RKO (cell line): ENCODE data around the gene MKS1.

ENCODE experiments used
- DNase-seq: peaks from one replicate; pipeline ENCODE4 v3.0.0-alpha.2; 2016; ENCODE audit warnings: low spot score

The MKS1 gene

DNA sequence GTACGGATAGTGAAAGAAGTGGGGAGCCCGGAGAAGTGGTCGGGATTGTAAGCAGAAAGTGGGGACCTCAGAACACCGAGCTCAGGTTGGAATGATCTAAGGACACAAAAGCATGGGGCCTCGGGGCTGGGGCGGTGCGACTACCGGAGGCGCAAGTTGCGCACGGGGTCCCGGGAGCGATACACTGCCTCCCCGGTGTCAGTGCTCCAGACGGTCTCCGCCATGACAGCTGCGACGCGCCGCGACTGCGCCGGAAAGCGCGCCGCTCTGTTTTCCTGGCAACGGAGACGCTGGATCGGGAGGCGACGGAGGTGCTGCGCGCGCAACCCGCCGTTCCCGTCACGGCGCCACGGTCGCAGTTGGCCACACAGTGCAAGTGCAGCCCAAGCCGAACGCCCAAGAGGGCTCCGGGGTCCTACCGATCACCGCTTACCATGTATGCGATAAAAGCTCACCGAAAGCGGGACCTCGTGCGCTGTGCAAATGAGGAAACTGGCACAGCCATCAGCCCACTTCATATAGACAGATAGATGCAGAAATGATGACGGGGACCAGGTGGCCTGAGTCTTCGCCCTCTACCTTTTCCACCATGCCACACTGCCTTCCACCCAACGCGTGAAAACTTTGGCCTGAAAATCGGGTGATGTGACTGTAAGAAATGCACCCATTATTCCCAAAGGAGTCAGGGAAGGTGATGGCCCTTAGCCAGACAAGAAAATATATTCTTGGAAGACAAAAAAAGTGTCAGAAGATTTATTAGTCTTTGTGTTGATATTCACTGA is at the start of gene MKS1:
Gene MKS1, minus strand, starts transcription at position 249 of the 782 bp plus-strand sequence. Its CDS starts 25 bp downstream, at position 224.
- peak; percentile 93 for DNase-seq

DNA sequence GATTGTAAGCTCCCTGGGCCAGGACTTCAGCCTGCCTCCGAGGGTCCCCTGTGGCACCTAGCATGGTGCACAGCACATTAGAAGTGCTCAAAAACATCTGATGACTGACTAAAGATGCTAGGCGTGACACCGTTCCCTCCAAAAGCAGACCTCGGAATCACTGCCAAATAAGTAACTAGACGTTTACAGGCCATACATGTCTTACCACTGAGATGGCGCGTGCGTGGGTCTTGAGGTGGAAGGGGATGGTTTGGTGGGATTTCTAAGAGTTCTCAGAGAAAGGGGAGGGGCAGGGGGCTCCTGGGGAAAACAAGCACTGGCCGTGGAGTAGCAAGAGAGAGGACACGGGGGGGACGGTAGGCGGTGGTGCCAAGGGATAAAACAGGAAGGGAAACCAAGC is 49.3 kb upstream of the MKS1 start:
- DNase-seq = no peak

DNA sequence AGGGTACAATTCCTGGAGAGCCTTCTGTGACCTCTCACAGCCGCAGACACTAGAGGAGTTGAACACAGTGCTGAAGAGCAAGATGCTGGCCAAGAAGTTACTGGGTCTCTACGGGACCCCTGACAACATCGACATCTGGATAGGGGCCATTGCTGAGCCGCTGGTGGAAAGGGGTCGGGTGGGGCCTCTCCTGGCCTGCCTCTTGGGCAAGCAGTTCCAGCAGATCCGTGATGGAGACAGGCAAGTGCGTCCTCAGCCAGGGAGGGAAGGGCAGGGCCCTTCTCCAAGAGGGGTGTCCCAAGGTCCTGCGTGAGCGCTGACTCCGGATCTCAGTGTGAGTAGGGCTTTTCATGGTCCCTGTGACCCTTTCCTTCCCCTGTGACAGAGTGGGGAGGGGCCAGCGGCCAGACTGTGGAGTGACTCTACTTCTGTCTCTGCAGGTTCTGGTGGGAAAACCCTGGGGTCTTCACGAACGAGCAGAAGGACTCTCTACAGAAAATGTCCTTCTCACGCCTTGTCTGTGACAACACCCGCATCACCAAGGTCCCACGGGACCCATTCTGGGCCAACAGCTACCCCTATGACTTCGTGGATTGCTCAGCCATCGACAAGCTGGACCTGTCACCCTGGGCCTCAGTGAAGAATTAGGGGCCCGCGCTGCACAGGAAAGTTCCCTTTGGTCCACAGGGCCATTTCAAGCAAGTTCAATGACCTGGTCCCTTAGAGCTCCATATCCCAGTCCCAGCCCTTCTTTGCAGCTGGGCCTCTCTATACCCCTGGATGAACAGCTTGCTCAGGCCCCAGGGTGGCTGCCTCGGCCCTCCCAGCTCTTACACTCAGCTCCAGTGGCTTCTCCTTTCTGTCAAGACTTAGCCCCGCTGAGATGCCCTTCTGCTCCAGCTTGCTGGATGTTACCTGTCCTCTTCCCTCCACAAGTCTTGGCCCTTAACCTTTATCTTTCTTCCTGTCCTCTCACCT is 48.6 kb upstream of the MKS1 start:
- DNase-seq = no peak

DNA sequence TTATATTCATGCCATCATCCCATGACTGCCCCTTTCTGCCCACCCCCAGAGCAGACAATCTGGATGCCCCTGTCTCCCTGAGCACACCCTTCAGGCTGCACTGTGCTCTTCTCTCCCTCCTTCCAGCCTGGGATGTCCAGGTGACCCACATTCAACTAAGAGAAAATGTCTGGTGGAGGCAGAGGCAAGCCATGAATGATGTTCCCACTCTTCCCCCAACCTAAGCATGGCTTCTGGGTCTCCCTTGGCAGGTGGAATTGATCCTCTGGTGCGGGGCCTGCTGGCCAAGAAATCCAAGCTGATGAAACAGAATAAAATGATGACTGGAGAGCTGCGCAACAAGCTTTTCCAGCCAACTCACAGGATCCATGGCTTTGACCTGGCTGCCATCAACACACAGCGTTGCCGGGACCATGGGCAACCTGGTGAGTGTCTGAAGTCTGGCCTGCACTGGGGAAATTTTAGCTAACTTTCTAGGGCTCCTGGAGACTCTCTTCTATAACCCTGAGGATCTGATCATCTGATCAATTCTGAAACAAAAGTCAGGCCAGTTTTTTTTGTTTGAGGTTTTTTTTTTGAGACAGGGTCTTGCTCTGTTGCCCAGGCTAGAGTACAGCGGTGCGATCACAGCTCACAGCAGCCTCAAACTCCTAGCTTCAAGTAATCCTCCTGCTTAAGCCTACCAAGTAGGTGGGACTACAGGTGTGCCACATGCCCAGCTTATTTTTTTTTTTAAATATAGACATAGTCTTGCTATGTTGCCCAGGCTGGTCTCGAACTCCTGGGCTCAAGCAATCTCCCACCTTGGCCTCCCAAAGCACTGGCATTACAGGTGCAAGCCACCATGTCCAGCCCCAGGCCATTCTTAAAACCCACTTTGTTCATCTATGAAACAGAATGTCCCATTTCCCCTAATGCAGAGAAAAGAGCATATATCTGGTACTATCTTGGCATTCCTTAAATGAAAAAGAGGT is 47.1 kb upstream of the MKS1 start:
- DNase-seq = no peak

DNA sequence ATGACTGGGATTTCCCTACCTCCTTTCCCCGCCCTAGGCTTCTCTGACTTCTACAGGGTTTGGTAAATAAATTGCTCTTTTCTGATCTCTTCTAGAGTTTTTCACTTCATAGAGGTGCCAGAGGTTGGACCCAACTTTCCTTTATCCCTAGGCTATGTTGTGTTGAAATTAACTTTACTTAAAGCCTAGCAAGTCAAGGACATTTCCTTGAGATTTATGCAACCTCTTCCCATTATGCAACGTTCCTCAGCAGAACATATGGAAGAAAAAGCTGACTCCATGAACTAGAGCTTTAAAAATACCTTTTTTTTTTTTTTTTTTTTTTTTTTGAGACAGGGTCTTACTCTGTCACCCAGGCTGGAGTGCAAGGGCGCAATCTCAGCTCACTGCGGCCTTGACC is 46.2 kb upstream of the MKS1 start:
- no peak for DNase-seq

DNA sequence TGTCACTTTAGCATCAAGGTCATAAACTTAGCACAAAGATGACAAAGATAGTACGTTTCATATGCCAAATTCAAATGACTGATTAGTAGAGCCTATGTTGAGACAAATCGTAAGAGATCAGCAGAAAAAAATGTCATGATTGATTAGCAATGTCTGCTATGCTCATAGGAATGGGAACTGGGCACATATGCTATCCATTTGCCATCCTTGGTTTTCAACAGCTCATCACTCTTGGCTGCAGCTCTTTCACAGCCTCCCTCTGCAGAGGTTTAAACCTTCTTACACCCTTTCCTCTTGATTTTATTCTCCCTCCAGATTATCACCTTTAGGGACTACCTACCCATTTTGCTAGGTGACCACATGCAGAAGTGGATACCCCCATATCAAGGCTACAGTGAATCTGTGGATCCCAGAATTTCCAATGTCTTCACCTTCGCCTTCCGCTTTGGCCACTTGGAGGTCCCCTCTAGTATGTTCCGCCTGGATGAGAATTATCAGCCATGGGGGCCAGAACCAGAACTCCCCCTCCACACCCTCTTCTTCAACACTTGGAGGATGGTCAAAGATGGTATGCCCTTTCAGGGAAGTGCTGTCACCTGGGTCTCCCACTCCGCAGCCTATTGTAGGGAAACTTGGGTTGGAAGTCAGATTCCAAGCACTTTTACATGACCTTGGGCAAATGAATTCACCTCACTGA is 45.5 kb upstream of the MKS1 start:
- DNase-seq = no peak

DNA sequence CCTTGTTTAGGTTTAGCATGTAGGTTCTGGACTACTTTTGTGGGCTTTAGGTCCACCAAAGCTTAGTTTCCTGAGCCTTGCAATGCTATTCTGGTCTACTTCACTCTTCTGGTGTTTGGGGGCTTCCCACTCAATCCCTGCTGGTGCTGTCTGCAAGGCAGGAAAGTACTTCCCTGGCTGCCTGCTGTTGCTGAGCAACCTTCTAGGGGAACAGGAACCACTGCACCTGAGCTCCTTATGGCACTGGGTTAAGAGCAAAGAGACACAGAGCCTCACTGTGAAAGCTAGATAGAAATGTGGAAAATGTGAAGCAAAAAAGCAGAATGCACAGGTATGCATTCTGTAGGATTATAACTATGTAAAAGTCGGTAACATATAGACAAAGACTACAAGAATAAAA is 44.7 kb upstream of the MKS1 start:
- no peak for DNase-seq

DNA sequence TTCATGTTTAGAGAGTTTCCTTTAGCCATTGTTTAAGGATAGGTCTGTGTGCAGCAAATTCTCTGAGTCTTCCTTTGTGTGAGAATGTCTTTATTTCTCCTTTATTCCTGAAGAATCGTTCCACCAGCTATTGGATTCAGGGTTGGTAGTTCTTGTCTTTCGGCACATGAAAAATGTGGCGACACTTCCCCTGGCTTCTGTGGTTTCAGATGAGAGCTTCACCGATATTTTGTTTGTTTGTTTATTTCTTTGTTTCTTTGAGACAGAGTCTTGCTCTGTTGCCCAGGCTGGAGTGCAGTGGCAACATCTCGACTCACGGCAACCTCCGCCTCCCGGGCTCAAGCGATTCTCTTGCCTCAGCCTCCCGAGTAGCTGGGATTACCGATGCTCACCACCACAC is 43.1 kb upstream of the MKS1 start:
- DNase-seq = no peak

DNA sequence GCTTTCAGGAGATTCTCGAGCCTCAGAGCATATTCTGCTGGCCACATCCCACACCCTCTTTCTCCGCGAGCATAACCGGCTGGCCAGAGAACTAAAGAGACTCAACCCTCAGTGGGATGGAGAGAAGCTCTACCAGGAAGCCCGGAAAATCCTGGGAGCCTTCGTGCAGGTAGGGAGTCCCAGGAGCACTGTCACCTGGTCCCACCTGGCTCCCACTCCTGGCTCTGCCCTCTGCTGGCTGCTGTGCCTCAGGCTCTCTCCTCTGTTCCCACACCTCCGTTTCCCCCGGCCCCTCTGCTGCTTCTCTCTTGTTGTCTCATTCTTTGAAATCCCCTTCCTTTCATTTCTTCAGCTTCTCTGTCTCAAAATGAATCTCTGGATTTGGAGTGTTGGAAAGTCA is 35.7 kb upstream of the MKS1 start:
- no peak for DNase-seq

DNA sequence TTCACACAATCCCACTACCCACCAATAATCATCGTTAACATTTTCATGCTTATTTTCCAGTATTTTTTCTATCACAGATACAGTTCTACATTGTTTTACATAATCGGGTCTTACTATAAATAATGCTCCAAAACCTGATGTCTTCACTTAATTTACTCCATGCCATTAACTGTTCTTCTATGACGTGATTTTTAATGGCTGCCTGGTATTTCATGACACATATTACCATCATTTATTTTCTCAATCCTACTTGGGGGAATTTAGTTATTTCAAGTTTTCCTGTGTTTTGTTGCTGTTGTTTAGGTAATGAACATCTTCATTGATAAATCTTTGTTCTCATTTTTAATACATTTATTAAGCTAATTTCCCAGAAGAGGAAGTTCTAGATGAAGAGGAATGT is 34.0 kb upstream of the MKS1 start:
- DNase-seq = no peak

DNA sequence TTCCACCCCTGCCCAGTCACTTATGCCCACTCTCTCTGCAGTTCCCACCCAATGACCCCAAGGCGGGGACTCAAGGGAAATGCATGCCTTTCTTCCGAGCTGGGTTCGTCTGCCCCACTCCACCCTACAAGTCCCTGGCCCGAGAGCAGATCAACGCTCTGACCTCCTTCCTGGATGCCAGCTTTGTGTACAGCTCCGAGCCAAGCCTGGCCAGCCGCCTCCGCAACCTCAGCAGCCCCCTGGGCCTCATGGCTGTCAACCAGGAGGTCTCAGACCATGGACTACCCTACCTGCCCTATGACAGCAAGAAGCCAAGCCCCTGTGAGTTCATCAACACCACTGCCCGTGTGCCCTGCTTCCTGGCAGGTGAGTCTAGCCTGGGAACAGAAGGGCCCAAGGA is 33.1 kb upstream of the MKS1 start:
- no peak for DNase-seq

DNA sequence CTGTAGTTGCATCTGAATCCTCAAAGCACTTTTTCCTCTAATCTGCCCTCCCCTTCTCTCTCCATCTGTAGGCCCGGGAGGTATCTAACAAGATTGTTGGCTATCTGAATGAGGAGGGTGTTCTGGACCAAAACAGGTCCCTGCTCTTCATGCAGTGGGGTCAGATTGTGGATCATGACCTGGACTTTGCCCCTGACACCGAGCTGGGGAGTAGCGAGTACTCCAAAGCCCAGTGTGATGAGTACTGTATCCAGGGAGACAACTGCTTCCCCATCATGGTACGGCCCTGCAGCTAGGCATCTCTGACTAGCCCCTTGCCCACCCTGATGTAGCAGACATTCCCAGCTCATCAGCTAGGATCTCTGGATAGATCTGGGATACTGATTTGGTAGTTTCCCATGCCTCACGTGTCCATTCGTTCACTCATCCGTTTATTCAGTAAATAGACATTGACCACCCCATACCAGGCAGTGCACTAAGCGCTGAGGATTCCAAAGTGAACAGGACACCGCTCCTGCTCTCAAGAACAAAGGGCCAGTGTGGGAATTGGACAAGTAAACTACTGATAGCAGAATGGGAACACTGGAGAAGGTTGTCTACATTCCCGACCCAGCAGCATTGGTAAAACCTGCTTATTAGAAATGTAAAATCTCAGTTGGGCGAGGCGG is 31.4 kb upstream of the MKS1 start:
- no peak for DNase-seq

DNA sequence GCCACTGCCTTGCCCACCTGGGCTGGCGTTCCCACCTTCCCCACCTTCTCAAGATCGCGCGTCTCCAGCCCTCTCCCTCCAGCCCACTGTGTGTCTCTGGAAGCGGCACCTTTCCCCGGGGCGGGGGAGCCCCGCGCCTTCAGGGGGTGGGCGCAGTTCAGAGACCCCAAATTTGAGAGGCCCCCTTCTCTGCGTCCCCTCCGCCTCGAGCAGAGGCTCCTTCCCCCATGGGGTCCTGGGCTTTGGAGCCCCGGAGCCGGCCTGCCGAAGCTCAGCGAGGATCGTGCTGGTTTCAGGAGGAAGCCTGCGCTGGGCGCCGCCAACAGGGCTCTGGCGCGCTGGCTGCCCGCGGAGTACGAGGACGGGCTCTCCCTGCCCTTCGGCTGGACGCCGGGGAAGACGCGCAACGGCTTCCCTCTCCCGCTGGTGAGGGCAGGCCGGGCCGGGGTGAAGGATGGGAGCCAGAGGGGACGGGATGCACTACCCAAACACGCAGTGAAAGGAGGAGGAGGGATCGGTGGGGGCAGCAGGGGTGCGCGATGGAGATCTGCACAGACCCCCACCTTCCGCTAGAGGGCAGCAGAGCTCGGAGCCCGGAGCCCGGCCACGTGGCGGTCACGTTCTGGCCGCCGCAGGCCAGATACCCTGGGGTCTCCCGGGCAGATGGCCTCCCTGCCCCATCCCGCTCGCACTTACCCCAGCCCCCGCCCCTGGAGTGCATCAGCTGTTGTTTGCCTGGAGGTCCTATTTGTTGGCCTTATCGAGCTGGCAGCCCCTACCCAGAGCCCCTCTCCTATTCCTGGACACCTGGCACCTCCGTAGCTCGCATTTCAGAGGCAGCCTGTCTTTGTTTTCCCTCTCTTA is 30.4 kb upstream of the MKS1 start:
- DNase-seq = no peak

DNA sequence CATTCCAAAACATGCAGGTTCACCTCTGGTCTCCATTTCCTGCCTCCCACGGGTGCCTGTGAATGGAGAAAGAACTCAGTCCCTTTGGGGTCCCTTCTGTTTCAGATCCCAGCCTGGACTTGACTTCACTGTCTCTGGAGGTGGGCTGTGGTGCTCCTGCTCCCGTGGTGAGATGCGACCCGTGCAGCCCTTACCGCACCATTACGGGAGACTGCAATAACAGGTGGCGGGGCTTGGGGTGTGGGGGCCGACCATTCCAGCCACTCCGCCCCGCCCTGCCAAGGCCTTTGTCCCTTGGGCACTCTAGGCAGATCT is 29.9 kb upstream of the MKS1 start:
- no peak for DNase-seq

DNA sequence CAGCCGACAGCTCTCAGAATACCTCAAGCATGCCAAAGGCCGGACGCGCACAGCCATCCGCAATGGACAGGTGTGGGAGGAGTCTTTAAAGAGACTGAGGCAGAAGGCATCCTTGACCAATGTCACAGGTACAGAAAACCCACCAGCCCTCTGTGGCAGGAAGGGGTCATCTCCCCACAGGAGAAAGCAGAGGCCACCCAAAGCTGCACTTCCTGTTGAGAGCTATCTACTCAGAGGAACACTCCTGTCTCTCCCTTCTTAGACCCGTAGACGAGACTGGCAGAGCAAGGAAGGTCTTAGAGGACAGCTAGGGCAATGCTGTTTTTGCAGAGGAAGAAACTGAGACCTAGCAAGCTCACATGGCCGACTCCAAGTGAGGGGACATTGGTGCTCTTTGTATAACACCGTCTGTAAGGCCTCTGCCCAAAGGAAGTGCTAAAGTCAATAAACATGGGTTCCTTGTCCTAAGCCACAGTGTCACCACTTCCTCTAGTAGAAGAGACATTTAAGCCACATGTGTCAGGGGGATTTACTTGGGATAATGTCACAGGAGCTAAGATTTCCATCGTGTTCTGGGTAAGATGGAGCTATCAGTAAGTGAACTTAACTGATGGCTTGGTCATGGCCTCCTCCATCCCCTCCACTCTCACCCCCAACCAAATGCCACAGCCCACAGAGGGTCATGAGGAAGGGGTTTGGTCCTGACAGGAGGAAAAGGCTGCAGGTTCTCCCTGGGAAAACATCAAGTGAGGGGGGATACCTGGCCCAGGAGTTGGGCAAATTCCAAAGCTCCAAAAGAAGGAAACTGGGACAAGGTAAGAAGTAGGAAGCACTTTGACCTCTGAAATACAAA is 28.7 kb upstream of the MKS1 start:
- no peak for DNase-seq

DNA sequence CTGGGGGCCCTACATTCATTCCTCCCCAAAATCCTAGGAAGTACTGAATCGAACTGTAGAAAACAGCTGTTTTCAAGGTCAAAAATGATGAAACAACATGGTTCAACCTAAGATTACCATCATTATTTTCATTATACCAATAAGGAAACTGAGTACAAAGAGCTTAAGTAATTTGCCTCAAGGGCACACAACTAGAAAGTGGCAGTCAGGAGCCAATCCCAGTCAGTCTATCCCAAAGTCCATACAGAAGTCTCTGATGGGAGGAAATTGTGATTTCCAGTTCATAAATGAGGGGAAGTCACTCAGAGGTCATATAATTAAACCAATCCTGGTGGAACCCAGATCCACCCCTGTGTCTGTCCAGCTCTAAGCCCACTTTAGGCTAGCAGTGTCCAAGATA is 27.7 kb upstream of the MKS1 start:
- DNase-seq = no peak

DNA sequence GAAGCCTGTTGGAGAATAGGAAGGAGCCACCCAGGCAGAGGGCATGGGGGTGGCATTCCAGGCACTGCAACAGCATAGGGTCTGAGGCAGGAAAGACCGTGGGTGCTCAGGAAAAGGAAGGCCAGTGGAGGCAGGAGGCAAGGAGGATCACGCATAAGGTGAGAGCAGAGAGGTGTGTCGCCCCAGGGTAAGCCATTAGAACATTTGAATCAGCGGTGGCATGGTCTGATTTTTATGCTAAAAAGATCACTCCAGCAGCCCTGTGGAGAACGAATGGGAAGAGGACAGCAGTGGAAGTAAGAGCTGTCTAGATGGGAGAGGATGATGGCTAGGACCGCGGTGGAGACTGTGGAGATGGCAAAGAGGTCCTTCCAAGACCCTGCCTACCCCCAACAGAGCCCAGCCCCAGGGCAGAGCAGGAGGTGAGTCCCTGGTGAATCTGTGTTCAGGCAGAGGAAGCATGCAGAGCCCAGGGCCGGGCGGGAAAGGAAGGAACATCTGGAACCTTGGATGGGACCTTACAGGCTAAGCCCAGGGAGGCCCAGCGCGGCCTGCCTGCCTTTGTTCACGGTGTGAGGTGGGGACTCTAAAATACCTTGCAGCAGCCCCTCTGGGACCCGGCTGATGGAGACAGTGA is 27.2 kb upstream of the MKS1 start:
- DNase-seq = no peak

DNA sequence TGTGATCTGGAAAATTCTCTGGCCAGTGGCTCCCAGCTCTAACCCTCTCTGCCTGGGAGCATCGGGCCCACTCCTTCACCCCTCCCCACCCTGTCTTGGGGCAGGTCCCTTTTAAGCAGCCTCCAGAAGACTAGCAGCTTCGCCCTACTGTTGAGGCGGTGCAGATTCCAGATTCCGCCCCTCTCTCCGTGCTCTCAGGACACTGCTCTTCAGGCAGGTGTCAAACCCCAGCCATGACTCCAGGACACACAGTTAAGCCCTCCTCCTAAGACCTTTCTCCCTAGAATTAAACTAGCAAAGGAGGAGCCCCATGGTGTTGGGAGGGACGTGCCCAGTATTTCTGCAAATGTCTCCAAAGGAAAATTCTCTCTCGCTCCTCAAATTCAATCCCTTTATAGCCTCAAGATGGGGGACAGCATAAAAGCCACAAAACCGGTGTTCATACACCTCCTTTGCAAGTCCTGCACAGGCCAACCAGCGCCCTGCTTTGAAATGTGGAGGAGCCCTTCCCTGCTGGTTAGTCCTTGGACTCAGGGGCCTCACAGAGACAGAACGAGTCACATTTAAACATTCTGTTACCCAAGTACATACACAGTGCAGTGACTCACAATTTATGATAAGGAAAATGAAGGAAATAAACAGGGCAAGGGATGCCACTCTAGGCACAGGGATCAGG is 26.5 kb upstream of the MKS1 start:
- no peak for DNase-seq
